Breast epithelium (tissue), 4 donors: ENCODE results near the gene CDK5RAP2. TPM values are rescaled to one million over a fixed set of nuclear protein-coding genes. Genes with fewer than 3 reads are reported as not detected.
"Not testable (repeated sequence)": the region's sequence is repeated elsewhere in the genome, so short reads cannot be mapped to it uniquely, and the experiment has no call there.

ENCODE experiments used
- DNase-seq, 2 donors: peaks; one replicate each; pipeline ENCODE4 v3.0.0-alpha.2; 2019; ENCODE audit warnings: low spot score in 2 of 2
- H3K27ac ChIP-seq, 2 donors: fragments of 200-600 bp; sonication (generic) in 1 of 2; one replicate each; pipeline ENCODE4 v1.5.1; 2016 to 2019; ENCODE audit warnings: mild to moderate bottlenecking in 1 of 2
- H3K27me3 ChIP-seq, 2 donors: fragments of 200-600 bp; sonication (generic) in 1 of 2; one replicate each; pipeline versions ENCODE4 v1.5.1 to v1.6.0; 2017 to 2019; ENCODE audit warnings: control low read depth in 1 of 2, mild to moderate bottlenecking in 1 of 2
- H3K36me3 ChIP-seq: fragments of 200-600 bp; one replicate; pipeline ENCODE4 v1.5.1; 2019
- H3K4me1 ChIP-seq, 2 donors: fragments of 200-600 bp; sonication (generic); one replicate each; pipeline ENCODE4 v1.5.1; 2016 to 2019; ENCODE audit warnings: control low read depth in 1 of 2
- H3K4me3 ChIP-seq, 3 donors: fragments of 200-600 bp; sonication (generic); 1 replicate in 2 of 3; 2 replicates in 1 of 3; pipeline ENCODE4 v1.5.1; 2016 to 2019; ENCODE audit warnings: mild to moderate bottlenecking in 3 of 3, moderate library complexity in 2 of 3
- H3K9me3 ChIP-seq, 2 donors: fragments of 200-600 bp; sonication (generic) in 1 of 2; one replicate each; pipeline ENCODE4 v1.5.1; 2016 to 2019; ENCODE audit warnings: control low read depth in 1 of 2
- CTCF ChIP-seq, 3 donors: fragments of 450-650 bp; IDR thresholded peaks; one replicate each; pipeline ENCODE4 v1.5.1; 2016 to 2017; ENCODE audit warnings: antibody characterized with exemption in 3 of 3, mild to moderate bottlenecking in 3 of 3, moderate library complexity in 3 of 3
- POLR2A ChIP-seq: fragments of 450-650 bp; IDR thresholded peaks from one replicate; pipeline ENCODE4 v1.6.1; 2016; ENCODE audit warnings: antibody characterized with exemption, mild to moderate bottlenecking, moderate library complexity
- POLR2AphosphoS5 ChIP-seq, 3 donors: sonication (generic); formaldehyde crosslinking; IDR thresholded peaks; one replicate each; pipeline ENCODE4 v1.6.1; 2017; ENCODE audit warnings: antibody characterized with exemption in 3 of 3
- intact Hi-C: fragments of 100-400 bp; cut with DNase I; formaldehyde crosslinking; loops from one replicate; pipeline ENCODE4 v1.15.1; 2023; ENCODE audit warnings: low total_unique reads
- total RNA-seq, 3 donors: library from RNA; depleted of rRNA; stranded (reverse); fragments of >200 nt; gene quantifications; one replicate each; pipeline ENCODE4 v1.1.0, GENCODE V29; 2016

CDK5RAP2 gene
- total RNA-seq, 3 donors from 2014 or later, result 44.5 to 77.4 (median 60.6) TPM

- no peaks in the 10 kb centered on the region for H3K36me3 ChIP-seq
- TF ChIP-seq POLR2AphosphoS5 (IDR thresholded peaks at IDR 0.05) (no peak), CTCF (IDR thresholded peaks at IDR 0.05) (no peak), POLR2A (no peak)
These were observed 79.2 kb downstream of the CDK5RAP2 start for GRCh38 chr9:120500733-120501132.

GRCh38 chr9:120497865-120498264 lies 82.1 kb downstream of the CDK5RAP2 start:
- DNase-seq, H3K9me3 ChIP-seq, H3K27ac ChIP-seq, H3K27me3 ChIP-seq, H3K4me1 ChIP-seq, H3K4me3 ChIP-seq, intact Hi-C loops, H3K36me3 ChIP-seq: not testable (repeated sequence)

More at GRCh38 chr9:120500733-120501132, 79.2 kb downstream of the CDK5RAP2 start:
- Histone ChIP-seq H3K27ac (no peak overlapping the region), H3K4me1 (no peaks in the 10 kb centered on the region), H3K4me3 (no peak overlapping the region), H3K27me3 (no peaks in the 10 kb centered on the region), H3K9me3 (peaks cover 0 to under 1% of the 10 kb centered on the region in 2 donors)
- no peak for DNase-seq
- intact Hi-C loops, result no loop called here

GRCh38 chr9:120496438-120496837 lies 83.5 kb downstream of the CDK5RAP2 start:
- intact Hi-C loops, H3K9me3 ChIP-seq, H3K27me3 ChIP-seq, H3K36me3 ChIP-seq, H3K4me3 ChIP-seq, H3K27ac ChIP-seq, H3K4me1 ChIP-seq, DNase-seq: not testable (repeated sequence)

- H3K27ac ChIP-seq, result no peak overlapping the region
- H3K27me3 ChIP-seq, result no peaks in the 10 kb centered on the region
- no peak overlapping the region for H3K4me3 ChIP-seq
- DNase-seq, result no peak
- no peaks in the 10 kb centered on the region for H3K36me3 ChIP-seq
- H3K4me1 ChIP-seq, result no peaks in the 10 kb centered on the region
- no peaks in the 10 kb centered on the region for H3K9me3 ChIP-seq
- intact Hi-C loops, result no loop called here
- TF ChIP-seq POLR2AphosphoS5 (IDR thresholded peaks at IDR 0.05), result no peak
- no peak for TF ChIP-seq CTCF (IDR thresholded peaks at IDR 0.05)
- TF ChIP-seq POLR2A, result no peak
These were observed 88.9 kb downstream of the CDK5RAP2 start for GRCh38 chr9:120490888-120491595.

GRCh38 chr9:120486835-120487234 lies 93.1 kb downstream of the CDK5RAP2 start:
- no peak overlapping the region for H3K4me3 ChIP-seq
- H3K9me3 ChIP-seq, result no peaks in the 10 kb centered on the region
- intact Hi-C loops, result no loop called here
- no peak overlapping the region for H3K27ac ChIP-seq
- DNase-seq, result no peak
- no peaks in the 10 kb centered on the region for H3K4me1 ChIP-seq
- TF ChIP-seq POLR2AphosphoS5 (IDR thresholded peaks at IDR 0.05), result no peak
- no peak for TF ChIP-seq CTCF (IDR thresholded peaks at IDR 0.05)
- no peak for TF ChIP-seq POLR2A
- no peaks in the 10 kb centered on the region for H3K27me3 ChIP-seq
- no peaks in the 10 kb centered on the region for H3K36me3 ChIP-seq

GRCh38 chr9:120486347-120486746 lies 93.6 kb downstream of the CDK5RAP2 start:
- intact Hi-C loops, result no loop called here

More at GRCh38 chr9:120486347-120486746, 93.6 kb downstream of the CDK5RAP2 start:
- Histone ChIP-seq H3K36me3 (no peaks in the 10 kb centered on the region), H3K4me3 (no peak overlapping the region), H3K9me3 (no peaks in the 10 kb centered on the region), H3K27me3 (no peaks in the 10 kb centered on the region), H3K4me1 (no peaks in the 10 kb centered on the region), H3K27ac (no peak overlapping the region)
- TF ChIP-seq POLR2AphosphoS5 (IDR thresholded peaks at IDR 0.05) (no peak), POLR2A (no peak), CTCF (IDR thresholded peaks at IDR 0.05) (no peak)
- DNase-seq, result no peak
